Inferior parietal cortex (tissue), 1 donor: Measurements from ENCODE around the gene TMC2.
"Not testable (repeated sequence)": the region's sequence is repeated elsewhere in the genome, so short reads cannot be mapped to it uniquely, and the experiment has no call there.

Experiments used
- DNase-seq: peaks from one replicate; pipeline ENCODE4 v3.0.0-alpha.2; 2016; ENCODE audit errors: extremely low spot score

TMC2 gene

GRCh38 chr20:2536560-2536986 is at the start of gene TMC2:
Gene TMC2 (plus strand): TSS chr20:2536573. CDS start chr20:2536622, 49 bp downstream.
- no peak for DNase-seq

DNA sequence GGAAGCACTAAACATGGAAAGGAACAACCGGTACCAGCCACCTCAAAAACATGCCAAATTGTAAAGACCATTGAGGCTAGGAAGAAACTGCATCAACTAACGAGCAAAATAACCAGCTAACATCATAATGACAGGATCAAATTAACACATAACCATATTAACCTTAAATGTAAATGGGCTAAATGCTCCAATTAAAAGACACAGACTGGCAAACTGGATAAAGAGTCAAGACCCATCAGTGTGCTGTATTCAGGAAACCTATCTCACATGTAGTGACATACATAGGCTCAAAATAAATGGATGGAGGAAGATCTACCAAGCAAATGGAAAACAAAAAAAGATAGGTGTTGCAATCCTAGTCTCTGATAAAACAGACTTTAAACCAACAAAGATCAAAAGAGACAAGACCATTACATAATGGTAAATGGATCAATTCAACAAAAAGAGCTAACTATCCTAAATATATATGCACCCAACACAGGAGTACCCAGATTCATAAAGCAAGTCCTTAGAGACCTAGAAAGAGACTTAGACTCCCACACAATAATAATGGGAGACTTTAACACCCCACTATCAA is 33.5 kb upstream of the TMC2 start:
- not testable (repeated sequence) for DNase-seq

DNA sequence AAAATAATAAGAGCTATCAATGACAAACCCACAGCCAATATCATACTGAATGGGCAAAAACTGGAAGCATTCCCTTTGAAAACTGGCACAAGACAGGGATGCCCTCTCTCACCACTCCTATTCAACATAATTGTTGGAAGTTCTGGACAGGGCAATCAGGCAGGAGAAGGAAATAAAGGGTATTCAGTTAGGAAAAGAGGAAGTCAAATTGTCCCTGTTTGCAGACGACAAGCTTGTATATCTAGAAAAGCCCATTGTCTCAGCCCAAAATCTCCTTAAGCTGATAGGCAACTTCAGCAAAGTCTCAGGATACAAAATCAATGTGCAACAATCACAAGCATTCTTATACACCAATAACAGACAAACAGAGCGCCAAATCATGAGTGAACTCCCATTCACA is 31.6 kb upstream of the TMC2 start:
- DNase-seq: not testable (repeated sequence)

DNA sequence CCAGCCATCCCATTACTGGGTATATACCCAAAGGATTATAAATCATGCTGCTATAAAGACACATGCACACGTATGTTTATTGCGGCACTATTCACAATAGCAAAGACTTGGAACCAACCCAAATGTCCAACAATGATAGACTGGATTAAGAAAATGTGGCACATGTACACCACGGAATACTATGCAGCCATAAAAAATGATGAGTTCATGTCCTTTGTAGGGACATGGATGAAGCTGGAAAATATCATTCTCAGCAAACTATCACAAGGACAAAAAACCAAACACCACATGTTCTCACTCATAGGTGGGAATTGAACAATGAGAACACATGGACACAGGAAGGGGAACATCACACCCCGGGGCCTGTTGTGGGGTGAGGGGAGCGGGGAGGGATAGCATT is 29.9 kb upstream of the TMC2 start:
- not testable (repeated sequence) for DNase-seq

- no peak for DNase-seq
Observed at GRCh38 chr20:2507464-2507863, 28.9 kb upstream of the TMC2 start.

- DNase-seq: no peak
Observed at GRCh38 chr20:2507875-2508630, 28.3 kb upstream of the TMC2 start.

GRCh38 chr20:2508631-2509467 is 27.5 kb upstream of the TMC2 start, which contains the start of gene ZNF343:
Gene ZNF343 (minus strand): TSS chr20:2508915. CDS start chr20:2493895, 15,020 bp downstream.
- peak; percentile 95 for DNase-seq

GRCh38 chr20:2509468-2509781 is 26.9 kb upstream of the TMC2 start:
- DNase-seq: no peak

DNA sequence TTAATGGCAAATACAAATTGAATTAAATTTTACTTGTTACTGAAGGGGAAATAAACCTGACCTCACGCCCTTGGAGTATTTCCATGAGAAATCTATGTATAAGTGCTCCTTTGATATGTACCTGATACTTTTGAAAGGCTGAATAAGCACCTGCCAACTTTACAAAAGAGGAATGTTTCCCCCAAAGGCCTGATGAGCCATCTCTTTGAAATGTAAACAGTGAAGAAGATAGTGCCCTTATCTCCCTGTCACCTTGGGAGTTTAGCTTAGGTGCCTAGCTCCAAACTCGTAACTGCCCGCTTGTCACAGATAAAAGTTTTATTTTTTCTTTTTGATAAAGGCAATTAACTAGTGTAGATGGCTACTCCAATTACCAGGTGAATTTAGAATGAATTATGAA is 26.6 kb upstream of the TMC2 start:
- DNase-seq: no peak

DNA sequence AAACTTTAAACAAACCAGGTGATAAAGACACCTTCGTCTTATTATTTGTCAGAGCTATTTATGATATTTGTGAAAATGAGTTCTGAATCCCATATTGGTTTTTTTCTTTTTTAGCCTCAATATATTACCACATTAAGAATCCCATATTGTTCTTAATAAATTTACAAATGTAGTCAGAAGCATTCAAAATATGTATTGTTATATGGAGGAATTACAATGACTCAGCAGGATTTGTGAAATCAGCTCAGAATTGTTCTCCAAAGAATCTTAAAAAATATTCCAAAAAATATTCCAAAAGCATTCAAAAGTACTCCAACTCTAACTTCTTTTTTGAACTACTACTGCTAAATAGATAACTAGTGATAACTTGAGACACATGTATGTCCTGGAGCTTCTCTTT is 21.2 kb upstream of the TMC2 start:
- DNase-seq: no peak

DNA sequence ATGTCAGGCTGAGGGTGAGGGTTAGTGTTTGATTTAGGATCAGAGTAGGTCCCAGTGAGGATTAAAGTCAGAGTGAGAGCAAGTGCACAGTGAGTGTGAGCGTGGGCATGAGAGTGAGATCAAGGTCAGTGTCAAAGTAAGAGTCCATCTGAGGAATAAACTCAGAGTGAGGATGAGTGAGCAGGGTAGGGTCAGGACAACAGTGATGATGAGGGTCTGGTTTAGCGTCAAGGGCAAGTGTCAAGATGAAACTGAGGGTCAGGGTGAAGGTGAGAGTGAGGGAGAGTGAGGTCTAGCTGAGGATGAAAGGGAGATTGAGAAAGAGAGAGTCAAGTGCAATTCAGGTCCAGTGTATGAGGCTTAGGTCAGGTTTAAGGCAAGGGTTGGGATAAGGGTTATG is 20.0 kb upstream of the TMC2 start:
- DNase-seq: no peak

- no peak for DNase-seq
Observed at GRCh38 chr20:2518096-2518495, 18.3 kb upstream of the TMC2 start.

GRCh38 chr20:2518558-2518957 is 17.8 kb upstream of the TMC2 start:
- no peak for DNase-seq

GRCh38 chr20:2519115-2519809 is 17.1 kb upstream of the TMC2 start:
- DNase-seq: no peak

GRCh38 chr20:2520617-2521016 is 15.8 kb upstream of the TMC2 start:
- no peak for DNase-seq

DNA sequence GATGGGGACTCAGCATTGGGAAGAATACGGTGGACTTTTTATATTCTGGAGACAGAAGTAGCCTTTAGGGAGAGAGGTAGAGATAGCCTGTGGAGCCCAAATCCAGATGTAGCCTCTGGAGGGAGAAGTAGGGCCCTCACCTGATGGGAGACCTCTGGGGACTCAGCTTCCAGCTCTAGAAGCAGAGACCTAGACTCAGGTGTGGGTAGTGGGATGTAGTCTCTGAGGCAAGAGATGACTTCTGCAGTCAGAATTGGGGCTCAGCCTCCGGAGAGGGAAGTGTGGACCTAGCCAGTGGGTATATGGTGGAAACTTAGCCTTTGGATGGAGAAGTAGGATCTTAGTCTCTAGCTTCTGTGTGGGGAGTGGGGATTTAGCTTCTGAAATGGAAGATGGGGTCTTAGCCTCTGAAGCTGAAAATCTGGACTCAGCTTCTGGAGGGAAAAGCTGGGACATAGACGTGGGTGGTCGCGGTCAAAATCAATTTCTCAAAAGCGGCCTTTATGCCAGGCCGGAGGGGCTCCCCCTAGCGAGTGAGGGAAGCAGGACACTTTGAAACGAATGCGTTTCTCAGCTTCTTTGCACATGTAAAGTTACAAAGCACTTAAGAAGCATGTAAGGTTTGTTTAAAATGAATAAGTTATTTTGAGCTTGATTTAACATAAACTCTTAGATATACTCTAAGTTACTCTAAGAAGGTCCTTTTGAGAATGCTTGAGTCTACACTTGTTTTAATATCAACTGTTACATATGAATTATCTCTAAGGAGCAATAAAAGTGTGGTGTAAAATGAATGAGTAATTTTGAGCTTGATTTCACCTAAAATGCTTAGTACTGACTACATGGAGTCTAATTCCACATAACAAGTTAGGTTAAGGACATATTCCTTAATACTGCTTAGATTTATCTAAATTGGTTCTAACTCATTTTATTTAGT is 14.7 kb upstream of the TMC2 start:
- DNase-seq: peak; percentile 64

DNA sequence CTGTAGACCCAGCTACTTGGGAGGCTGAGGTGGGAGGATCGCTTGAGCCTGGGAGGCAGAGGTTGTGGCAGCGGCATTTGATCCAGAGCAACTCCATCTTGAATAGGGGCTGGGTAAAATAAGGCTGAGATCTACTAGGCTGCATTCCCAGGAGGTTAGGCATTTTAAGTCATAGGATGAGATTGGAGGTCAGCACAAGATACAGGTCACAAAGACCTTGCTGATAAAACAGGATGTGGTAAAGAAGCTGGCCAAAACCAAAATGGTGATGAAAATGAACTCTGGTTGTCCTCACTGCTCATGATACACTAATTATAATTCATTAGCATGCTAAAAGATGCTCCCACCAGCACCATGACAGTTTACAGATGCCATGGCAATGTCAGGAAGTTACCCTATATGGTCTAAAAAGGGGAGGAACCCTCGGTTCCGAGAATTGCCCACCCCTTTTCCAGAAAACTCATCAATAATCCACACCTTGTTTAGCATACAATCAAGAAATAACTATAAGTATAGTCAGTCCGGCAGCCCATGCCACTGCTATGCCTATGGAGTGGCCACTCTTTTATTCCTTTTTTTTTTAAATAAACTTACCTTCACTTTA is 13.4 kb upstream of the TMC2 start:
- DNase-seq: not testable (repeated sequence)

DNA sequence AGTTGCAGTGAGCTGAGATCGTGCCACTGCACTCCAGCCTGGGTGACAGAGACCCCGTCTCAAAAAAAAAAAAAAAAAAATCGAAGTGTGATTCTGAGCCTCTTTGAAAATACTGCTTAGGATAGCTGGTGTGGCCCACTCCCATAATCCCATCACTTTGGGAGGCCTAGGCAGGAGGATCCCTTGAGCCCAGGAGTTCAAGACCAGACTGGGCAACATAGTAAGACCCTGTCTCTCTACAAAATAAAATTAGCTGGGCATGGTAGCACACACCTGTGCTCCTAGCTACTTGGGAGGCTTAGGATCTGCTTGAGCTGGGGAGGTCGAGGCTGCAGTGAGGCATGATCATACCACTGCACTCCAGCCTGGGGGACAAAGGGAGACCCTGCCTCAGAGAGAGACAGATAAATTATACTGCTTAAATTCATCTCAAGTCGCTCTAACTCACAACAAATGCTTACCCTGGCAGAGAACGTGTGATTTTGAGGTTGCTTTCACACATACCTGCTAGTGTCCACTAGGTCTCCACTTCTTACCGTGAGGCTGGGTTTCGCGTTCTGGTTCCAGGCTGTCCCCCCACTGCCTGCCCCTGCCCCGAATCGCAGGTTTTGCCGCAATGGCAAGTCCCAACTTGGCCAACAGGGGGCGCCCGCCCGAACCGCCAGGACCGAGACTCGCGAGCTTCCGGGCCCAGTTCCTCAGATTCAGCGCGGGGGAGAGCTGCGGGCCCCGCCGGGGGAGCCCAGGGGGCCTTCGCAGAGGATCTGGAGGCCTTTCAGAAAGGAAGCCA is 12.3 kb upstream of the TMC2 start:
- DNase-seq: peak; percentile 85

DNA sequence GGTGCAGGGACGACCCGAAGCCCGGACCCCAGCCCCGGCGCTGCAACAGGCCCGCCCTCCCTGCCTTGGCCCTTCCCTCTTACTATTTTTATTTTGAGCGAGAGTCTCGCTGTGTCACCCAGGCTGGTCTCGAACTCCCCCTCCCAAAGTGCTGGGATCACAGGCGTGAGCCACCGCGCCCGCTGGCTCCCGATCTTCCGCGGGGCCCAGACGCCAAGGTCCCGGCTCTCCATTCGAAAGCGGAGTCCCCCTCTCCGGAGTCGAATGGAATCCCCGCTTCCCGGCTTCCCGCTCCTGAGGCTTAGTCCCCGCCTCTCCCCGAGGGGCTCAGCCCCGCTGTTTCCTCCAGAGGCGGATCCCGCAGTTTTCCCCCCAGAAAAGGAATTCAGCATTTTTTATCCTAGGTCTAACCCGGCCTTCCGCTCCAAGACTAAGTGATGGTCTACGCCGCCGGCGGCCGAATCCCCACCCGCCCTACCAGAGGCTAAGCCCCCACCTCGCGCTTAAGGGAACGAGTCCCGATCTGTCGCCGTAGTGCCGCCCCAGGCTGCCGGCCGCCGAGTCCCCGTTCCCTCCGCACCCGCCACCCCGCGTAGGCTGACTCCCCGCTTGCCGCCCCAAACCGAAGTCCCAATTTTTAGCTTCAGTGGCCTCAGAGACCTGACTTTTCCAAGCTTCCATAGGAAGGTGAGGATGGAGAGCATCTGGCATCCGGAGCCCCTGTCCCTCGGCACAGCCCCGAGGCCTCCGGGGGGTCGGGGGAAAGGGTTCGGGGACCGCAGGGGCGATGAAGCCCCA is 11.5 kb upstream of the TMC2 start:
- peak; percentile 51 for DNase-seq
